IPS DF 4.7 (cell line): Measurements from ENCODE around the gene DACH1.

Source experiments
- DNase-seq: peaks from one replicate; pipeline ENCODE4 v3.0.0-alpha.2; 2013; ENCODE audit warnings: low spot score; ENCODE audit errors: extremely low read depth

DACH1 gene

DNA sequence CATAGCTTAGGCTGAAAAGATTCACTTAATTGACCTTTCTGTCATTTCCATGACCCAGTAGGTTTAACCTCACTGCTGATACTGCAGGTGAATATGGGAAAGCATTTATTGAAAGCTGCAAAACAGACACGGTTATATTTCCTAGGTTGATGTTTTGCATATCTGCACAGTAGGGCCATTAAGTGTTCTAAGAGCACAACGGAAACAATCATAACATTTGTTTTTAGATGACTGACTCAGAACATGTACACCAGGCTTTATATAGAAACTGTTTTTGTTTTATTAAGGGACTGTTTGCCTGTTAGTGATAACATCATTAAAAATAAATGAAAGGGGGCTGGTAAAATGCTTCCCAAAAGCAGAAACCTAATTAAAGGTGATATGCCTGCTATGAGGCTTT is 367.8 kb downstream of the DACH1 start:
- no peak for DNase-seq

DNA sequence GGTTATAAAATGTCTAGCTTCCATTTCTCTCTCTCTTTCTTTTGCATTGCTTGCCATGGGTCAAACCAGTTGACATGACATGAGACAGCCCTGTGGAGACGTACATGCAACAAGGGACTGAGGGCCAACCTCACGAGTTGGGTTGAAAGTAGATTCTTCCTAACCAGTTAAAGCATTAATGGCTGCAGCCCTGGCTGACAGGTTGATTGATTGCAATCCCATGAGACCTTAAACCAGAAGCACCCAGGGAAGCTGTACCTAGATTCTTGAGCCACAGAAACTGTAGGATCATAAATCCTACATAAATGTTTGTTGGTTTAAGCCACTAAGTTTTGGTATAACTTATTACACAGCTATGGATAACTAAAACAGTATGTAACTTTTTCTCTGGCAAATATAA is 373.8 kb downstream of the DACH1 start:
- DNase-seq = no peak

DNA sequence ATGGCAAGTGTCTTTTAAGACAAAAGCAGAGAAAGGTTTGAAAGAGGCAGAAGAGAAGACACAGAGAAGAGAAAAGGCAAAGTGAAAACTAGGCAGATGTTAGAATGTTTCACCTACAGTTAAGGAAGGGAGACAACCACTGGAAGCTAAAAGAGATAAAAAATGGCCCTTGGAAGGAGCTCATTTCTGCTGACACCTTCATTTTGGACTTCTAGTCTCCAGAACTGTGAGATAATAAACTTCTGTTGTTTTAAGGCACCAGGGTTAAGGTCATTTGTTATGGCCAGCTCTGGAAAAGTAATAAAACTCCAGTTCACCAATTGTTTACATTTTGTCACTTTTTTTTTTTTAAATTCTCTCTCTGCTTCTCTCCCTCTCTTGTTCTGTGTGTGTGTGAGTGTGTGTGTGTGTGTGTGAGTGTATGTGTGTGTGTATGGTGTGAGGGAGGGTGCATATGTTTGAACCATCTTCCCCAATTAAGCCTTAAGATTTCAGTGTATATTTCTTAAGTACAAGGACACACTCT is 374.6 kb downstream of the DACH1 start:
- DNase-seq = no peak

DNA sequence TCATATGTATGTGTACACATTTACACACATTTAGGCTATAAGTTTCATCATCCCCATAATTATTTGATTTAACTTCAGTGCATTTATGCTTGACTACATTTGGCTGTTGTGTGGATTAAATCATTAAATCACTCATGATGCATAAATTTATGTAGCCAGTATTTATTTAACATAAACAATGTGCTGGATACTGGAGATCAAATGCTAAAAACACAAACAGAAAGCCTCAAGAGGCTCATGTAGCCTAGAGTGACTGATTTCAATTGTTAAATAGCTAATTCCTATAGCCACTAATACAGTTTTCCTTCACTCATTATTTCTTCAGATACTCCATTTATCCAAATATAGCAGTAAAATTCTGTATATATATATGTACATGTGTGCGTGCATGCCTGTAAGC is 376.0 kb downstream of the DACH1 start:
- no peak for DNase-seq

DNA sequence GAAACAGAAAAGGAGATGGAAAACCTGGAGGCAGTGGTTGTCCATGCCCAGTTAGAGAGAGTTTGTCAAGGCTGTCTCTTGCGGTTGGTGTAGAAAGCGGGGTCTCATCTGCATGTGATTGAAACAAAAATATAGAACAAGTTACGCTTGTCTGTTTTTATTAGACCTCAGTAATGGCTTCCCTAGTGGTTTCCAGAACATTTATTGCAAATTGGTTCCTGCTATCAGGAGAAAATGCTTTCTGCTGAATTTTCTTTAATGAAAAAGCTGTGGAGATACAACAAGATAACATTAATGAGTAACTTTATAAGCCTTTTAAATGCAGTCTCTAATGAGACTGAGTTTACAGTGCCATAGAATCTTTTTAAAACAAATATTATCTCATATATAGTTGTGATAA is 378.0 kb downstream of the DACH1 start:
- DNase-seq = no peak

DNA sequence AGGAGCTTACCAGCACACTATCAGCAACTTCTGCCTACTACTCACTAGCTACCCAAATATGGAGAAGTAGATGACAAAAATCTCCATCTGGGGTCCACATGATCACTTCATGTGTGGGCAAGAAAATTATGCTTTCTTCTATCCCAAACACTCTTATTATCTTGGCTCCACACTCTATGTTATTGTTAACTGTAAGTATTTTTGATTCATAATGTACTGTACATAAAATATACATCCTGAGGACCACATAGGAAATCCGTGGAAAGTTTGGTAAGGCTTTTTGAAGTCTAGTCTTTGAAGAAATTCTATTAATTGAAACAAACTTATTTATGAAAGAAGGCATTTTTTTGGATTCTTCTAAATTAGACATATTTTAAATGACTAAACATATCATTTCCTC is 378.8 kb downstream of the DACH1 start:
- DNase-seq = no peak

DNA sequence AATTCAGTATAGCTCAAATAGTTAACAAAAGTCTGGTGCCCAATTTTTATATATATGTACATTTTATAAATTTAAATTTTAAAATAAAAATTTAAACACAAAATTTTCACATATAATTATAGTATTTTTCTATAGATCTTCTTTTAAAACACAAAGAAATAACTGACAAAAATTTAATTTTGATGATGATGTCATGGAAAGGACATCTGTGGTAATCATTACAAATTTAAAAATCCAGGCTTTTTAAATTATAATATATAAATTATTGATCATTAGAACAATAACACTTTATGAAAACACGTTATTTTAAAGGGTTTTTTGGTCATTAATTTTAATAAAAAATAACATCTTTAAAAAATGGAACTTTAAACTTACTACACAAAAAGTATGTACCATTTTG is 381.1 kb downstream of the DACH1 start:
- DNase-seq = no peak

DNA sequence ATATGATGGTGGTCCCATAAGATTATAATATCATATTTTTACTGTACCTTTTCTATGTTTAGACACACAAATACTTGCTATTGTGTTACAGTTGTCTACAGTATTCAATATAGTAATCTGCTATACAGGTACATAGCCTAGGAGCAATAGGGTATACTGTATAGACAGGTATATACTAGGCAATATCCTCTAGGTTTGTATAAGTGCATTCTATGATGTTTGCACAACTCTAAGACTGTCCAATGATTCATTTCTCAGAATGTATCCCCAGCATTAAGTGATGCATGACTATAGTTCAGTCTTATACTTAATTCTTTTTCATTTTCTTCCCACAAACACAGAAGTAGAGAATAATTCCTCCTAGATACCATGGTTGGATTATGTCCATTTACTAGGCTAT is 383.3 kb downstream of the DACH1 start:
- DNase-seq = no peak

DNA sequence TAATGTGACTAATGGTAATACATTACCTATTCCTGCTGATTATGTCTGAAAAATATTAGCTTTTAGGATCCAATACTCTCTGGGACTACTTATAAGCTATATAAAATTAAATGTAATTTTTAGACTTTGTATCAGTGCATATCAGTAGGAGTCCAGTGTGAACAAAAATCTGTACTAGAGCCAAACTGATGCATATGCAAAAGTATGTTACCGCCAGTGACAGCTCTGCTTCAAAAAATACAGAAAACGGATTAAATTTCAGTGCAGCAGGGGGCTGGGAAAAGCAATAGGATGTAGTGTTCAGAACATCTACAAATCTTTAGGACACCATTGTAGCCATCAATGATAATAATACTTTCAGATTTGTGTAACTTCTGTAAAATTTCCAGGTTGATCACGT is 385.5 kb downstream of the DACH1 start:
- DNase-seq = no peak

DNA sequence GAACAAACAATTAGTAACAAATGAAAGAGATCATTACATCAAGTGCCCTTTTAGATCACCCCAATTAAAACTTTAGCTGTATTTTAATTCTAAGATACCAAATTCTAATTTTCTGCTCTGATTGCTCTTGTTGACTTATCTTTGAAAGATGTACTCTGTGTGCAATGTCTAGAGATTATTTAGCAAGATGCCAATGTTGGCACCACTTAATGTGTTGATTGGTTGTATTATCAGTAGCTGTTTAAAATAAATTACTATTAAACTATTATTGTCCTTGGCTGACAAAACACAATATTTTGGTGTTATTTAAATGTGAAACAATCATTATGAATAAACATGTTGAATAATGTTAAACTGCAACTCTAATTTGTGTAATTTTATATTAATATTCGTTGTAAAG is 386.0 kb downstream of the DACH1 start:
- no peak for DNase-seq

DNA sequence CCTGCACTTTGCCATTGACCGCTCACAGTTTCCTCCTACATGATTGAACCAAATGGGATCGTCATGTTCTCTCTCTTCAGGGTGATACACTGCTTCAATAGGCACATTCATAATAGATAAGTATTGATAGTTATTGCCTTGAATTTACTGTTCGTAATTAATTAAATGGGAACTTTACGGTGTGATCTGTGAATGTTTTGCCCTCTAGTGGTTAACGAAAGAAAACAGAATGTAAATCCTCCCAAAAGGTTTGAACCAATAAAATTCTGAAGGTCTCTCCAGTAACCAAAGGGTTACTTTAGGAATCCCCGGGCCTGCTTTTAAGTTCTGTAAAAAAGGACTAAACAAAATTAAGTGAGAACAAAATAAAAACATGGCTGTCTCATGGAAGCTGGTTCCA is 389.3 kb downstream of the DACH1 start:
- DNase-seq = no peak

DNA sequence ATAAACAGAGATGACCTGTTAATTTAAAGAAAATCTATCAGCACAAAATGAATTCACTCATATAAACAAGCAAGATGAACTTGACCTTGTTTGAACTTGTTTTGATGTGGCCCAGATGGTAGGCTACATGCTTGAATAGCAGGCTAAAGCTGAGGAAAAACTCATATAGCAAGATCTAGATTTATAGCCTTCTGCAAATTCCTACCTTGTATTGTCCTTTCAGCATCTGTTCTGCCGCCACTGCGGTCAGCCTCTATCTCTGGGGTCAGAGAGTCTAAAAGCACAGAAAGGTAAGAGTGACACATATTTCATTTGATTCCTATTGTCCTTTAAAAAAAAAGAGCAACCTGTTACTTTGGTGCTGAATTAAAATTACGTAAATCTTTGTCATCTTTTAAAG is 392.1 kb downstream of the DACH1 start:
- no peak for DNase-seq

DNA sequence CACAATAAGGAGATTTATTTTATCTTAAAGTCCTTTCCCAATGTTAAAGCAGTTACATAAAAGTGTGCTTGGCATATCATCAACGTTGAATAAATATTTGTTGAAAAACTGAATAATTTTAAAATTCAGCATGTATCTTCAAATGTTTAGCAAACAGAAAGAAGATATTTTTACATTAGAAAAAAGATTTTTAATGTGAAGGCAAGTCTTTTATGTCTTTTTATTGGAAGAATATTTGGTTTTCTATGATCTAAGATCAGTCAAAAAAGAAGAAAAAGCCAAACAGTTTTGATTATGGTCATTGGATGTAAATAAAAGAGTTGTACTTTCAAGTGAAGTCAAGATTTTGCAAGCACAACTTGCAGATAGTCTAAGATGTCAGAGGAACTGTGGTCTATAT is 397.4 kb downstream of the DACH1 start:
- DNase-seq = no peak

DNA sequence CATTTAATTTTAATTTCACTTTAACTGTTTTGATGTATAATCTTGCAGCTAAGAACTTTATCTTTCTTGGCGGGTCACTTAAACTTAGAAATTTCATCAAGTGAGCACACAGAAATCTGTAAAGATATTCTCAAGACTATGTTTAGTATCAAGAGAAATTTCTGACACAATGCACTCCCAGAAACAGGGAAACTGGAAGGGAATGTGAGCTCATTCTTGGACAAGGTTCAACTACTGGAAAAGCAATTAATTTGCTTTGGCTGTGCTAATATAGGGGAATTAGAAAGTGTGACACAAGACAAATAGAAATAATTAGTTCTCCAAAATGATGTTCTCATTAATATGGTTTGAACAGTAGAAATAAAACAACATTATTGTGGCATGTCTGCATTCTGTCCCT is 402.3 kb downstream of the DACH1 start:
- no peak for DNase-seq

DNA sequence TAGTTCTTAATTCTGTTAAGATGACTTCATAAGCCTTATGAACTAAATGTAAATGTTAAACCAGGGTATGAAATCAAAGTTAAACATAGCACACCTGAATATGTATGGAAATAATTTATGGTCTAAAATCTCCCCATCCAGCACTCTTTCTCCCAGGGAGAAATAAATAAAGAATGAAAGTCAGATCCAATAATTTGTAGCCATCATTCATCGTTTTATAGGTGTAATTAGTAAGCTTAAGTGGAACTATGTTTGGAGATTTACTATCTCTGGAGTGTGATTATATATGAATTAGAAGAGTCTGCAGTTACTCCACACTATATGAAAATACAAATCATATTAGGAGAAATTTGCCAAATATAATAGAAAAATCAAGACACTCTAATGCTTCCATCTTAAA is 405.1 kb downstream of the DACH1 start:
- no peak for DNase-seq

DNA sequence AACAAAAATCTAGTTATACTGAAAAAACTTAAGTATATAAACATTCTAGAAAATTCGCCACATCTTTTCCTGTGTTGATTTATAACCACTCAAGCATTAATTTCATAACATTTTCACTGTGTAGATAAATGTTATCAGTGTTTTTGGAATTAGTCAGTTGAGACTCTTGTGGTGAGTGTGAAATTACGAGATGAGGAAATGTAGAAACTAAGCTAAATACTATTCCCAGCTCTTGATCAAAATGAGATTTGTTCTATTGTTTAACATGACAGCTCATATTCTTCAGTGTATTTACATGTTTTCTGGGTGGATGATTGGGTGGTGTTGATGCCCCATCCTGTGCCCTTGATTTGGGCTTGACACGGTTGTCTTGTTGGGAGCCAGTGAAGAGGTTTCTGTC is 406.8 kb downstream of the DACH1 start:
- no peak for DNase-seq

DNA sequence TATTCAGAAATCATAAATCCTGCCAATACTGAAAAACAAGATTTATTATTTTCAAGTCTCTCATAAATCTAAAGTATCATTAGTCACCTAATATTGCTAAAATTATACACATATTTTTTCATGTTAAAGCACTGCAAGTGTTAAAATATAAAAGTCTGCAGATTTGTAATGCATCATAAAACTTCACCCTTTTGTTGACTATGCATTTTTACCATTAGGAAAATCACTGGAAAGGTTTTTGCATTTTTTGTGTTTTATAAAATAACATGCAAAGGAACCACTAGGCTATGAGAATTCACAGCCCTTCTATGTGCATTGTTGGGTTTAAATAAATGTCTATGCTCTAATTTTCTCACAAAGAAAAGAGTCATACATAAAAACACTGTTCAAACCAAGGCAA is 407.3 kb downstream of the DACH1 start:
- DNase-seq = no peak

DNA sequence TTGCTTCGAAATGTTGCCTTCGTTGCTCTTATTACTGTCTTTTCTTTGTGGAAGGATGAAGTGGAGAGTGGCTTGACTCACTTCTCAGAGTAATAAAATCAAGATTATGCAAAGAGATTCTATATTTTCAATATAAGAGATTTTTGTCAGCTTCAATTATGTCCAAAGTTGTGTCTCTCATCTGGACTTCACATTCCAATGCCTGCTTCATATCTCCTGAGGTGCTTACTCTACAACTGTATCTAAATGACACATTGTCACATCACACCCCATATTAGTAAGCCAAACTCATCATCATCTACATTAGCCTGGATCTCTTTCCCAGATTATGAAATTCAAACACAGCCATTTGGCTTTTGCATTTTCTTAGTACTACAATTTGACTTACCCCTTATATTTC is 409.4 kb downstream of the DACH1 start:
- DNase-seq = no peak

DNA sequence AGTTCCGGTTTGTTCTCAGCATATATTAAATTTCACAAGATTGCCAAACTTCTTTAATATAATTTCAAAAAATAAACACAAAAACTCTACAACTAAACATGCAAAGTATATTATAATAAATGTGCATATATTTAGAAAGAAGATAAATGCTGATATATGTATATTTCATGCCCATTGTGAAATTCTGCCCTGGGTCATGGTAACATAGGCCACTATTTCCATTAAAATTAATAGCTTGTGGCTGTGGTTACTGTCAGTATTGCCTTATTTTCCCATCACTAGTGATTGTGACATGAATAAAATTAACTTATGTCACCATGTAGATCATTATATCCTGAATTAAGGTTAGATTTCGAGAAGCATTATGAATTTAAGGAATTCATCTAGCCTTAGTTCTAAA is 410.9 kb downstream of the DACH1 start:
- no peak for DNase-seq

DNA sequence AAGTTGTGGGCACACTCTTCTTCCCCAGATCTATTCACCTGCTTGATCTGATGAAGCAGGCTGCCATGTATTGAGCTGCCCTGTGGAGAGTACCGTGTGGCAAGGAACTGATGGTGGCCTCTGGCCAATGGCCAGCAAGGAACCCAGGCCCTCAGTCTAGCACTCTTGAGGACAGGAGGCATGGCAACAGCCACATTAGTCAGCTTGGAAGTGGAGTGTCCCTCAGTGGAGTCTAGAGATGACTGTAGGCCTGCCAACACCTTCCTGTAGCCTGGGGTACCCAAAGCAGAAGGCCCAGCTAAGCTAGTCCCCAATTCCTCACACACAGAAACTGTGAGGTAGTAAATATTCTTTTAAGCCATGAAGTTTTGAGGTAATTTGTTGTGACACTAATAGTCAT is 412.5 kb downstream of the DACH1 start:
- no peak for DNase-seq

DNA sequence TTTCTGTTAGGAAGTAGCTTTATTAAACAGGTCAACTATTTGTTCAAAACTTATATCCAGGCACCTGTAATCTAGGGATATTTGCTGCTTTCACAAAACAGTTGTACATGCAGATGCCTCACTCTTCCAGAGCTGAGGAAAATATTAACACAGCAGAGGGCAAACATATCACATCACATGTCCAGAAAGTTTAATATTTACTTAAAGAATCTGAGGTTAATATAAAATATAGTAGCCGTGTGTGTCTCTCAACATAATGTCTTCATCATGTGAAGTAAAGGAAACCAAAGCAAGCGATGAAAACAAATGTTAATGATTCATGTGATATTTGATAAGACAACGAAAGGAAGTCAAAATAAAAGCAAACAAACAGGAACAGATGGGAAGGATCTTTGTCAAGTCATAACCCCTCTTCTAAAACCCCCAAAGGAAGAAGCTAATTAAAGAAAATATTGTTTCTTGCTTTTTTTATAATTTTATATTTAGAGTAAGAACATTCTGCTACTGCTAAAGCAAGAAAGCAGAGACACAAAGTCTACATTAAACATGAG is 418.8 kb downstream of the DACH1 start:
- no peak for DNase-seq

DNA sequence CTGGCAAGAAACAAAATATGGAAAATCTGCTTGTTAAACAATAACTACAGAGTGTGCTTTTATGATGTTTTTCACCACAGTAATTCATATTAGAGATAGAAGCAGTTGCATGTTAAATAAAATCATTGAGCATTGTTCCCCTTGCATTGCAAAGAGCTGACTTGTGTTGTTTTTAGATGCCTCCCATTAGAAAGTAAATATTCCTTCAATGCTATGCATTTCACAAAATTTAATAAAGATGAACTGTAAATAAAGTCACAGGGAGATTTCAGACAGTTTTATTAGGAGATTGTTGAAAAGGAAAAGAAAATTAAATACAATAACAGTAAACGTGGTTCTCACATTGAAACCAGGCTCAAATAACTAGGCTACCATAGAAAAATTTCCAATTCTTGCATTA is 429.3 kb downstream of the DACH1 start:
- no peak for DNase-seq

DNA sequence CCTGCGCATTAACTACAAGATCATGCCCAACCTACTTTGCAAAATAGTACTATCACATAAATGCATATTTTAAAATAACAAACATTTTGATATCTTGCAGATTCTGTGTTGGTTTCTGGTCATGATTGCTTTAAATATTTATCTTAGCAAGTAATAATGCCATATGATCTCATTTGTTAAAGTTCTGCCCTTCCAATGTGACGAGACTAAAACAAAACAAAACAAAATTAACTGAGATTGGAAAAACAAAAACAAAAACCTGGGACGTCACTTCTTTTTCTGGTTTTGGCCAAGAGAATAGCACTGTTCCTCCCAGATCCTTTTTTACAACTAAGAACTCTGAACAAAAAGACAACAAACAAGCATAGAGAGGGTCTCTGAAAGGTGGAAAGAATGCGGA is 436.3 kb downstream of the DACH1 start:
- no peak for DNase-seq

DNA sequence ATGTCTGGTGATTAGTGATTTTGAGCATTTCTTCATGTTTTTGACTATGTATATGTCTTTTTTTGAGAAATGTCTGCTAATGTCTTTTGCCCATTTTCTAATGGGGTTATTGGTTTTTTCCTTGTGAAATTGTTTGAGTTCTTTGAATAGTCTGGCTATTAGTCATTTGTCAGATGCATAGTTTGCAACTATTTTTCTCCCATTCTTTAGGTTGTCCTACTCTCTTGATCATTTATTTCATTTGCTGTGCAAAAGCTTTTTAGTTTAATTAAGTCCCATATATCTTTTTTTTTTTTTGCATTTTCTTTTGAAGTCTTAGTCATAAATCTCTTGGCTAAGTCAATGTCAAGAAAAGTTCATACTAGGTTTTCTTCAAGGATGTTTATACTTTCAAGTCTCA is 449.8 kb downstream of the DACH1 start:
- DNase-seq = no peak
